ENCODE data around the gene CERS6. TPM values are rescaled to one million over a fixed set of nuclear protein-coding genes. Genes with fewer than 3 reads are reported as not detected.

Gene CERS6
- total and polyA plus RNA-seq, 11 donors: 22.1 to 78.0 (median 62.2) TPM

DNA sequence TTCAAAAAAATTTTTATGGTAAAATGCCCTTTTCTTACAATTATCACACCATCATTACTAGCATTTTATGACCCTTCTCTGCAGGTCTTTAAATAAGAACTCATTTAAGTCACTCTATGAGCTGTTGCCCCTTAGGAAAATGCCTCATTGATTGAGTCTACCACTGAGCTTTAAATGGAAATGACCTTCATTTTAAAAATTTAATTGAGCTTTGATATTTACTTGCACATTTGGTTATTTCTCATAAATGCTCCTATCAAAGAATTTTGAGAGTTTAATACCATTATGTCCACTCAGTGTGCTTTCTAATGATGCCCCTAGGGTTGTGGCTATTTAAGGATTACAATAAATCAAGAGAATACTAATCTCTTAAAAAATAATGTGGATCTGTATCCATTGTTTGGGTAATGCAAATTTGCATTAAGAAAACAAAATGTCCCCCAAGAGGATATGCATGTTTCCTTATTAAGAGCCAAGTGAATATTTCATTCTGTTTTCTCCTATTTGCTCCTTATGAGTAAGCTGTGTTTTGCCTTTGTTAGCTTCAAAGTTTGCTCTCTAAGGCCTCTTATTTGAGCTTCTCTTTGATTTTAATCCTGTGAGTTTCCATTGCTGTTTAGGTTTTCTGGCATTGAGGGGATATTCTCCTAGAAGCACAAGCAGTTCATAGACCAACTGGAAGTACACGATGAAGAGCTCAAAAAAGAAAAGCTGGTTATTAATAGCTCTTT, 69.8 kb downstream of the CERS6 start:
- H3K27ac ChIP-seq: peak overlapping the region; percentile 45 to 84 (median 81)
- intact Hi-C loops (cut with DNase I): loop anchor here in 5 of 10 donors (2.0 to 10.0 kb wide), 6 partner anchors 61 to 181 kb away; partner anchors contain the start of gene CERS6 (in 2 of the 5)
- H3K9me3 ChIP-seq: no peaks in the 10 kb centered on the region
- no peaks in the 10 kb centered on the region for H3K36me3 ChIP-seq
- 18 to 28% (median 26%) methylated on average over 1 of the region's 1 CpG for WGBS, 4 donors
- H3K27me3 ChIP-seq: no peaks in the 10 kb centered on the region
- DNase-seq (no peak), ATAC-seq (no peak)
- TF ChIP-seq, protein P1, sequence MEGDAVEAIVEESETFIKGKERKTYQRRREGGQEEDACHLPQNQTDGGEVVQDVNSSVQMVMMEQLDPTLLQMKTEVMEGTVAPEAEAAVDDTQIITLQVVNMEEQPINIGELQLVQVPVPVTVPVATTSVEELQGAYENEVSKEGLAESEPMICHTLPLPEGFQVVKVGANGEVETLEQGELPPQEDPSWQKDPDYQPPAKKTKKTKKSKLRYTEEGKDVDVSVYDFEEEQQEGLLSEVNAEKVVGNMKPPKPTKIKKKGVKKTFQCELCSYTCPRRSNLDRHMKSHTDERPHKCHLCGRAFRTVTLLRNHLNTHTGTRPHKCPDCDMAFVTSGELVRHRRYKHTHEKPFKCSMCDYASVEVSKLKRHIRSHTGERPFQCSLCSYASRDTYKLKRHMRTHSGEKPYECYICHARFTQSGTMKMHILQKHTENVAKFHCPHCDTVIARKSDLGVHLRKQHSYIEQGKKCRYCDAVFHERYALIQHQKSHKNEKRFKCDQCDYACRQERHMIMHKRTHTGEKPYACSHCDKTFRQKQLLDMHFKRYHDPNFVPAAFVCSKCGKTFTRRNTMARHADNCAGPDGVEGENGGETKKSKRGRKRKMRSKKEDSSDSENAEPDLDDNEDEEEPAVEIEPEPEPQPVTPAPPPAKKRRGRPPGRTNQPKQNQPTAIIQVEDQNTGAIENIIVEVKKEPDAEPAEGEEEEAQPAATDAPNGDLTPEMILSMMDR (IDR thresholded peaks at IDR 0.05): no peak
- TF ChIP-seq POLR2A (IDR thresholded peaks at IDR 0.05): no peak
- H3K4me1 ChIP-seq: peaks cover 7 to 92% (median 60%) of the 10 kb centered on the region in 12 donors
- H3K4me3 ChIP-seq: peak overlapping the region in 1 of 12 donors; percentile 4

DNA sequence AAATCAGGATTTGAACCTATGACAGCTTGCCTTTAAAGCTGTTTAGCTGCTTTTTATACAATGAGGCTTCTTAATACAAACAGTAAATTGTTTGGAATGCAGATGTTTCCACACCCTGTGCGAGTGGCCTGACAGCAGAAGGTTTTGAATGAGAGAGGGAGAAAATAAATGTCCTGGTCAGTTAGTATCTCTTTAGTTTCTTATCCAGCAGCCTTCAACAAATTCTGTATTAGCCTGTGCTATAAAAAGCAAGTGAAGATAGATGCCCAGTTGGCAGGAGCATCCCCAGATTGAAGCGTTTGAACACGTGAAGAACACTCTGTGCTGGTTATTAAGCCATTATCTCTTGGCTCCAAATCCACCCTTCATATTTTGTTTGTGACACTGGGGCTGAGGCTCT, 70.6 kb downstream of the CERS6 start:
- TF ChIP-seq, protein P1 (IDR thresholded peaks at IDR 0.05): no peak
- TF ChIP-seq POLR2A (IDR thresholded peaks at IDR 0.05): no peak
- ATAC-seq (peak; percentile 87 to 91 (median 90)), DNase-seq (peak in 4 of 5 donors; percentile 53 to 70 (median 64))
- Histone ChIP-seq H3K36me3 (no peaks in the 10 kb centered on the region), H3K4me1 (peaks cover 7 to 94% (median 62%) of the 10 kb centered on the region in 12 donors), H3K4me3 (peak overlapping the region in 1 of 12 donors; percentile 4), H3K9me3 (no peaks in the 10 kb centered on the region), H3K27me3 (no peaks in the 10 kb centered on the region), H3K27ac (peak overlapping the region; percentile 45 to 84 (median 81))
- 32 to 44% (median 38%) methylated on average over 3 of the region's 3 CpGs for WGBS, 4 donors
- intact Hi-C loops (cut with DNase I): loop anchor here in 5 of 10 donors (2.0 to 10.0 kb wide), 6 partner anchors 62 to 182 kb away; partner anchors contain the start of gene CERS6 (in 2 of the 5)

DNA sequence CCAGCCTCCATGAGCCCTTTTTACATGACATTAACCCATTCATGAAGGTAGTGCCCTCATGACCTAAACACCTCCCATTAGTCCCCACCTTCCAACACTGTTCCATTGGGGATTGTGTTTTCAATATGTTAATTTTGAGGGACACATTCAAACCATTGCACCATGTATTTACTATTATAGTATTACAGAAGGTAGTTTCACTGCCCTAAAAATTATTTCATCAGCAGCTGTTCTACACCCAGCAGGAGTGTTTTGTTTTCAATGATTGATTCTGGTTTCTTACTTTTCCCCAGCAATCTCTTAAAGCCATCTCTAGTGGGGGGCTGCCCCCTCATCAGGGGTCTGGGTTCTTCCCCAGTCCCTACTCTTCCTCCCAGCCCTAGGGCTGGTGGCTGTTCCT, 71.9 kb downstream of the CERS6 start:
- intact Hi-C loops (cut with DNase I): loop anchor here in 5 of 10 donors (5.0 to 10.0 kb wide), 5 partner anchors 63 to 183 kb away; partner anchors contain the start of gene CERS6 (in 2 of the 5)
- Histone ChIP-seq H3K9me3 (no peaks in the 10 kb centered on the region), H3K27me3 (no peaks in the 10 kb centered on the region), H3K36me3 (no peaks in the 10 kb centered on the region), H3K4me1 (peaks cover 7 to 95% (median 63%) of the 10 kb centered on the region in 12 donors), H3K4me3 (no peak overlapping the region), H3K27ac (peak overlapping the region; percentile 19 to 84 (median 81))
- TF ChIP-seq, protein P1 (IDR thresholded peaks at IDR 0.05): no peak
- no peak for TF ChIP-seq POLR2A (IDR thresholded peaks at IDR 0.05)
- no peak for ATAC-seq
- DNase-seq: no peak

DNA sequence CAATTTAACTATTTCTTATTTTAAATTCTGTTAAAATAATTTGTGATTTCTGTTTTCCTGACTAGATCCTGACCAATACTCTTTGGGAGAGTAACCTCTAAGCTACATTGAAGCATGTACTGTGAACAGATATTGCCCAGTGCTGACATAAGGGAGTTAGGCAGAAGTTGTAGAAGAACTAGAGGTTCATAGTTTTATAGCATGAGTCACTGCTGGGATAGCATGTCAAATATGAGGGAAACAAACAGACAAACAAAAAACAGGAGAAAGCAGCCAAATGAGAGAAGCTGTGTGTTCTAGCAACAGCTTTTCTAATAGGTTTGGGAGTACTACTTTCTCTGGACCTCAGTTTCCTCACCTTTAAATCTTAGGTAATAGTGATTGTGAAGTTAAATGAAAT, 72.4 kb downstream of the CERS6 start:
- DNase-seq: no peak
- no peak for ATAC-seq
- Histone ChIP-seq H3K4me3 (no peak overlapping the region), H3K9me3 (no peaks in the 10 kb centered on the region), H3K27ac (peak overlapping the region; percentile 19 to 84 (median 80)), H3K36me3 (no peaks in the 10 kb centered on the region), H3K27me3 (no peaks in the 10 kb centered on the region), H3K4me1 (peaks cover 7 to 95% (median 60%) of the 10 kb centered on the region in 12 donors)
- intact Hi-C loops (cut with DNase I): loop anchor here in 5 of 10 donors (5.0 to 10.0 kb wide), 5 partner anchors 64 to 184 kb away; partner anchors contain the start of gene CERS6 (in 2 of the 5)
- TF ChIP-seq, protein P1 (IDR thresholded peaks at IDR 0.05): no peak
- TF ChIP-seq POLR2A (IDR thresholded peaks at IDR 0.05): no peak
